ENCODE measurements around the gene COL4A2. TPM values are rescaled to one million over a fixed set of nuclear protein-coding genes. Genes with fewer than 3 reads are reported as not detected.

Gene COL4A2
- total and polyA plus RNA-seq, 2 experiments from 2014 or later: 146 to 455 TPM

- Histone ChIP-seq H3K79me2 (ENCODE audit: insufficient read depth) (peaks cover 30% of the 10 kb centered on the region), H3K27ac (no peak overlapping the region), H3K4me2 (ENCODE audit: unreplicated experiment) (no peak overlapping the region), H3K9me3 (ENCODE audit: low read depth) (no peaks in the 10 kb centered on the region), H3K9ac (no peak overlapping the region), H3K4me1 (ENCODE audit: insufficient read depth) (peaks cover 12% of the 10 kb centered on the region), H3K36me3 (ENCODE audit: low read depth) (no peaks in the 10 kb centered on the region), H3K9me2 (ENCODE audit: insufficient read depth) (no peaks in the 10 kb centered on the region), H2AFZ (no peak overlapping the region), H3K4me3 (no peak overlapping the region), H3F3A (ENCODE audit: insufficient read depth) (0 out of 2 replicates have a peak, but pooled peaks cover 17% of the 10 kb centered on the region), H4K20me1 (ENCODE audit: insufficient read depth) (peaks cover 4% of the 10 kb centered on the region; the same call in 1 of the 2 replicates), H3K27me3 (replicated peaks; ENCODE audit: insufficient read depth) (no peaks in the 10 kb centered on the region)
- no peak for TF ChIP-seq EZH2 (IDR thresholded peaks at IDR 0.05; ENCODE audit: insufficient read depth, poor library complexity, severe bottlenecking)
- TF ChIP-seq EZH2phosphoT487 (IDR thresholded peaks at IDR 0.05; ENCODE audit: insufficient read depth, low read depth): no peak
- no peak for DNase-seq
- WGBS, 2 experiments (ENCODE audit: low coverage in 1 of 2, low lambda C conversion rate in 2 of 2, missing lambda C conversion rate in 2 of 2): 91 to 94% methylated on average over 9 of the region's 9 CpGs
- in situ Hi-C loops (cut with MboI): no loop called here
Observed at GRCh38 chr13:110280231-110280813, 26.8 kb upstream of the COL4A2 start.

DNA sequence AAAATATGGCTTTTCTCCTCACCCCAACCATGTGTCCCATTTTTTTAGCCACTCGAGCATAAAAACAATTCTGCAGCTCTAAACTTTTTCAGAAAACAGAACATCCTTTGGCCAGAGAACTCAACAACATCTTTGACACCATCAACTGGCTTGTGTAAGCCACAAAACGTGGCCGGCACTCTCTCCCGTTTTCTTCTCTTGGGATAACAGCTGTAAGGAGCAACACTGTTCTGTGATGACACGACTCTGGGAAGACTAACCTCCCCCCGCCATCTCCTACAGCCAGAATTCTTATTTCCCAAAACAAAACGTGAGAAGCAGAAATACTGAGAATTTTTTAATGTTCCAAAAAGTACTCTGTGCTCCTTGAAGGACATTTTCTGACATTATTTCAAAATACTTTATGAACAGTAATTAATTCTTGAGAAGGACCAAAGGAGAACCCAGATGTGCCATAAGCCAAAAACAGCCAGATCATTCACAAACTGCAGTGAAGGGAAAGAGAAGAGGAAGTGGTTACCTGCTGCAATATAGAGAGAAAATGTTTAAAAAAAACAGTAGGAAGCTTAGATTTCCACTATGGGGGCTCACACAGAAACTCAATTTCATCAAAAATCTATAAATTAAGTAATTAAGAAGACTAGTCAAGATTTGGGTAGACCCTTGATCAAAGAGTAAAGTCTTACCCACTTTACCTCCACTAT is 25.9 kb upstream of the COL4A2 start:
- peaks cover 30% of the 10 kb centered on the region for H3K79me2 ChIP-seq (ENCODE audit: insufficient read depth)
- H3K9me2 ChIP-seq (ENCODE audit: insufficient read depth): no peaks in the 10 kb centered on the region
- TF ChIP-seq EZH2phosphoT487 (IDR thresholded peaks at IDR 0.05; ENCODE audit: insufficient read depth, low read depth) (no peak), EZH2 (IDR thresholded peaks at IDR 0.05; ENCODE audit: insufficient read depth, poor library complexity, severe bottlenecking) (no peak)
- in situ Hi-C loops (cut with MboI): no loop called here
- peaks cover 4% of the 10 kb centered on the region; the same call in 1 of the 2 replicates for H4K20me1 ChIP-seq (ENCODE audit: insufficient read depth)
- no peaks in the 10 kb centered on the region for H3K9me3 ChIP-seq (ENCODE audit: low read depth)
- H3K27me3 ChIP-seq (replicated peaks; ENCODE audit: insufficient read depth): no peaks in the 10 kb centered on the region
- no peaks in the 10 kb centered on the region for H3K36me3 ChIP-seq (ENCODE audit: low read depth)
- no peak overlapping the region for H3K4me3 ChIP-seq
- no peak for DNase-seq
- no peak overlapping the region for H3K9ac ChIP-seq
- H3K4me2 ChIP-seq (ENCODE audit: unreplicated experiment): no peak overlapping the region
- 0 out of 2 replicates have a peak, but pooled peaks cover 17% of the 10 kb centered on the region for H3F3A ChIP-seq (ENCODE audit: insufficient read depth)
- WGBS, 2 experiments (ENCODE audit: low coverage in 1 of 2, low lambda C conversion rate in 2 of 2, missing lambda C conversion rate in 2 of 2): 85 to 91% methylated on average over 7 of the region's 7 CpGs
- H2AFZ ChIP-seq: no peak overlapping the region
- no peak overlapping the region for H3K27ac ChIP-seq
- peaks cover 12% of the 10 kb centered on the region for H3K4me1 ChIP-seq (ENCODE audit: insufficient read depth)

- Histone ChIP-seq H3K4me1 (ENCODE audit: insufficient read depth) (peaks cover 12% of the 10 kb centered on the region), H3K4me2 (ENCODE audit: unreplicated experiment) (no peak overlapping the region), H3K27me3 (replicated peaks; ENCODE audit: insufficient read depth) (no peaks in the 10 kb centered on the region), H3K9ac (no peak overlapping the region), H3F3A (ENCODE audit: insufficient read depth) (0 out of 2 replicates have a peak, but pooled peaks cover 17% of the 10 kb centered on the region), H4K20me1 (ENCODE audit: insufficient read depth) (peaks cover 4% of the 10 kb centered on the region; the same call in 1 of the 2 replicates), H3K9me2 (ENCODE audit: insufficient read depth) (no peaks in the 10 kb centered on the region), H3K9me3 (ENCODE audit: low read depth) (no peaks in the 10 kb centered on the region), H3K79me2 (ENCODE audit: insufficient read depth) (peaks cover 28% of the 10 kb centered on the region), H2AFZ (no peak overlapping the region), H3K36me3 (ENCODE audit: low read depth) (no peaks in the 10 kb centered on the region), H3K4me3 (no peak overlapping the region), H3K27ac (no peak overlapping the region)
- in situ Hi-C loops (cut with MboI): no loop called here
- 89 to 95% methylated on average over 5 of the region's 5 CpGs for WGBS, 2 experiments (ENCODE audit: low coverage in 1 of 2, low lambda C conversion rate in 2 of 2, missing lambda C conversion rate in 2 of 2)
- no peak for DNase-seq
- TF ChIP-seq EZH2phosphoT487 (IDR thresholded peaks at IDR 0.05; ENCODE audit: insufficient read depth, low read depth): no peak
- TF ChIP-seq EZH2 (IDR thresholded peaks at IDR 0.05; ENCODE audit: insufficient read depth, poor library complexity, severe bottlenecking): no peak
Observed at GRCh38 chr13:110281736-110282135, 25.3 kb upstream of the COL4A2 start.

DNA sequence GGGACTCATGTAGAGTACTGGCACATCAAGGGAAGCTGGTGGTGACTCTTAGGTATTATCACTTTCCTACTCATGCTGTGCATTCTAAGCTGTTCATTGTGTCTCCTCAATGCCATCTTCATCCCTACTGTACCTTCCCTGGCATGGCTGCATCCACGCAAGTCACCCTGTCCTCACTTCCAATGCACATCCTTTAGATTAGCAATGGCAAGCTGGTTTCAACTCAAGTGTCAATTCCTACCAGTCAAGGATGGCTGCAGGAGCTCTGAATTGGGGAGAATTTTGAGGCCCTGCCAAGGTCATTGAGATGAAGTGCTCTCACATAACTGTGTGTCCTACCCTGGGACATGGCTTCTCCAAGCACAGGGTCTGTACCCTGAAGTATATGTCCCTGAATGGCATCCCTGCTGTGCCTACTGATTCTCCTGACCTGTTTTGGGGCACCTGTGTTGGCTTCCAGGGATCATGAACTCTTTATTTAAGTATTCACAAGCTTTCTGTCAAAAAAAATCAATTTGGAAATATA is 24.7 kb upstream of the COL4A2 start:
- H3K79me2 ChIP-seq (ENCODE audit: insufficient read depth): peaks cover 22% of the 10 kb centered on the region
- H3K9me3 ChIP-seq (ENCODE audit: low read depth): no peaks in the 10 kb centered on the region
- no peak overlapping the region for H2AFZ ChIP-seq
- no peak overlapping the region for H3K27ac ChIP-seq
- H3K9me2 ChIP-seq (ENCODE audit: insufficient read depth): no peaks in the 10 kb centered on the region
- TF ChIP-seq EZH2 (IDR thresholded peaks at IDR 0.05; ENCODE audit: insufficient read depth, poor library complexity, severe bottlenecking) (no peak), EZH2phosphoT487 (IDR thresholded peaks at IDR 0.05; ENCODE audit: insufficient read depth, low read depth) (no peak)
- DNase-seq: no peak
- H3K9ac ChIP-seq: no peak overlapping the region
- in situ Hi-C loops (cut with MboI): no loop called here
- 95 to 96% methylated on average over 1 of the region's 1 CpG for WGBS, 2 experiments (ENCODE audit: low coverage in 1 of 2, low lambda C conversion rate in 2 of 2, missing lambda C conversion rate in 2 of 2)
- H3F3A ChIP-seq (ENCODE audit: insufficient read depth): 0 out of 2 replicates have a peak, but pooled peaks cover 17% of the 10 kb centered on the region
- H3K4me2 ChIP-seq (ENCODE audit: unreplicated experiment): no peak overlapping the region
- H3K27me3 ChIP-seq (replicated peaks; ENCODE audit: insufficient read depth): no peaks in the 10 kb centered on the region
- no peak overlapping the region for H3K4me3 ChIP-seq
- H3K4me1 ChIP-seq (ENCODE audit: insufficient read depth): peaks cover 12% of the 10 kb centered on the region
- H3K36me3 ChIP-seq (ENCODE audit: low read depth): no peaks in the 10 kb centered on the region
- peaks cover 4% of the 10 kb centered on the region; the same call in 1 of the 2 replicates for H4K20me1 ChIP-seq (ENCODE audit: insufficient read depth)
